Neural cell (in vitro differentiated cells): ENCODE measurements around the gene CDH5.

Experiments
- EP300 ChIP-seq: fragments of 450-650 bp; conservative IDR thresholded peaks from 2 replicates; pipeline ENCODE4 v1.6.1; 2014; ENCODE audit warnings: antibody characterized with exemption, mild to moderate bottlenecking, moderate library complexity; ENCODE audit not compliant: poor library complexity, severe bottlenecking
- EZH2 ChIP-seq: fragments of 200-600, 300-800 bp; shearing (Covaris generic), sonication (generic); IDR thresholded peaks from 2 replicates; pipeline ENCODE4 v1.6.1; 2014; ENCODE audit warnings: antibody characterized with exemption, low read length, borderline replicate concordance, mild to moderate bottlenecking; ENCODE audit not compliant: insufficient read depth, poor library complexity, severe bottlenecking
- RAD21 ChIP-seq: fragments of 450-650 bp; conservative IDR thresholded peaks from 2 replicates; pipeline ENCODE4 v1.6.1; 2014; ENCODE audit warnings: antibody characterized with exemption, mild to moderate bottlenecking, moderate library complexity
- TF ChIP-seq, protein P1 (sequence below): fragments of 450-650 bp; IDR thresholded peaks from 2 replicates; pipeline ENCODE4 v1.5.1; 2014; ENCODE audit warnings: antibody characterized with exemption, mild to moderate bottlenecking, moderate library complexity; ENCODE audit not compliant: poor library complexity, severe bottlenecking

DNA sequence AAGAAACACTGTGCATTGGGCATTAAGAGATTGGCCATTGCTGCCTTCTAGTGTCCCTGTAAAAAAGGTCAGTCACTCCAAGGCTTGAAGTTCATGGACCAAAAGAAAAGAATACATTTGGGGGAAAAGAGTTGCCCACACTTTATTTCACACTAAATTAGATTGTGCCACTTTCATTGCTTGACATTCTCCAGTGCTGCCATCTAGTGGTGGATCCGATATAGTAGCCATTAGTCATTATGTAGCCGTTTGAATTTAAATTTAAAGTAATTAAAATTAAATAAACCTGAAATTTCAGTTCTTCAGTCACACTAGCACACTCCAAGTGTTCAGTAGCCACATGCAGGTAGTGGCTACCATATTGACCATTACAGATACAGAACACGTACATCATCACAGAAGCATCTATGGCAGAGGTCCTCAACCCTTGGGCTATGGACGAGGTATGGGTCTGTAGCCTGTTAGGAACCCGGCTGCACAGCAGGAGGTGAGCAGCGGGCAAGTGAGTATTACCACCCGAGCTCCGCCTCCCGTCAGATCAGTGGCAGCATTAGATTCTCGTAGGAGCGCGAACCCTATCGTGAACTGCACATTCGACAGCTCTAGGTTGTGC is 21.9 kb upstream of the CDH5 start:
- TF ChIP-seq, protein P1, sequence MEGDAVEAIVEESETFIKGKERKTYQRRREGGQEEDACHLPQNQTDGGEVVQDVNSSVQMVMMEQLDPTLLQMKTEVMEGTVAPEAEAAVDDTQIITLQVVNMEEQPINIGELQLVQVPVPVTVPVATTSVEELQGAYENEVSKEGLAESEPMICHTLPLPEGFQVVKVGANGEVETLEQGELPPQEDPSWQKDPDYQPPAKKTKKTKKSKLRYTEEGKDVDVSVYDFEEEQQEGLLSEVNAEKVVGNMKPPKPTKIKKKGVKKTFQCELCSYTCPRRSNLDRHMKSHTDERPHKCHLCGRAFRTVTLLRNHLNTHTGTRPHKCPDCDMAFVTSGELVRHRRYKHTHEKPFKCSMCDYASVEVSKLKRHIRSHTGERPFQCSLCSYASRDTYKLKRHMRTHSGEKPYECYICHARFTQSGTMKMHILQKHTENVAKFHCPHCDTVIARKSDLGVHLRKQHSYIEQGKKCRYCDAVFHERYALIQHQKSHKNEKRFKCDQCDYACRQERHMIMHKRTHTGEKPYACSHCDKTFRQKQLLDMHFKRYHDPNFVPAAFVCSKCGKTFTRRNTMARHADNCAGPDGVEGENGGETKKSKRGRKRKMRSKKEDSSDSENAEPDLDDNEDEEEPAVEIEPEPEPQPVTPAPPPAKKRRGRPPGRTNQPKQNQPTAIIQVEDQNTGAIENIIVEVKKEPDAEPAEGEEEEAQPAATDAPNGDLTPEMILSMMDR = peak; percentile 55
- TF ChIP-seq RAD21 (peak; percentile 39), EZH2 (no peak), EP300 (no peak)
